Small intestine (tissue), 4 donors: ENCODE results near the gene RIOK1. TPM values are rescaled to one million over a fixed set of nuclear protein-coding genes. Genes with fewer than 3 reads are reported as not detected.

Experiments used
- polyA plus RNA-seq, 4 donors: library from polyadenylated mRNA; stranded (reverse) in 3 of 4; unstranded in 1 of 4; fragments of 200-250 nt in 3 of 4; fragments of 120-200 nt in 1 of 4; gene quantifications; one replicate each; pipeline versions ENCODE4 v1.2.1 to v1.2.3, GENCODE V29; 2013
- donor health status: healthy with polysubstance abuse.
- donor health status: Bipolar disorder and iron deficiency.
- donor health status: healthy.

RIOK1 gene
- polyA plus RNA-seq, 4 donors = 6.0 to 18.8 (median 9.3) TPM

Other genes with a start within 250 kb of the RIOK1 start
- 100 to 1,000 TPM in 1 of 4 donors, 10 to 100 TPM in 2, 1 to 10 TPM in 1; 8.9 to 135 (median 36.7) TPM for gene SSR1, start 76.6 kb upstream of the RIOK1 start, polyA plus RNA-seq
- under 1 TPM in 1 of 4 donors, not detected in 3; 0.01 TPM for gene CAGE1, start 66 bp upstream of the RIOK1 start, polyA plus RNA-seq
- 100 to 1,000 TPM in 1 of 4 donors, 10 to 100 TPM in 3; 40.0 to 164 (median 78.1) TPM for gene DSP, start 151.9 kb downstream of the RIOK1 start, polyA plus RNA-seq
- 10 to 100 TPM in 1 of 4 donors, 1 to 10 TPM in 3; 7.3 to 19.8 (median 8.4) TPM for gene SNRNP48, start 200.4 kb downstream of the RIOK1 start, polyA plus RNA-seq